Measurements from ENCODE around the gene BCL2. TPM values are rescaled to one million over a fixed set of nuclear protein-coding genes. Genes with fewer than 3 reads are reported as not detected.

Gene BCL2
- total RNA-seq, 1 experiment from 2014 or later: 2.5 TPM

GRCh38 chr18:63306819-63307550 is 12.6 kb downstream of the BCL2 start:
- Histone ChIP-seq H3K79me2 (ENCODE audit: insufficient read depth, low read length) (no peaks in the 10 kb centered on the region), H4K20me1 (ENCODE audit: insufficient read depth) (no peaks in the 10 kb centered on the region), H3K9me3 (ENCODE audit: control insufficient read depth in 1 of 2, insufficient read depth in 1 of 2, low read depth in 1 of 2, low read length in 2 of 2) (no peaks in the 10 kb centered on the region), H3K9ac (ENCODE audit: low read length) (no peak overlapping the region), H3K4me3 (replicated peaks in 1 of 2; ENCODE audit: low read depth in 1 of 2, low read length in 2 of 2) (no peak overlapping the region), H3K27ac (ENCODE audit: low read depth, low read length) (no peak overlapping the region), H3K4me2 (ENCODE audit: low read length) (no peak overlapping the region), H2AFZ (ENCODE audit: low read depth, low read length, poor library complexity, severe bottlenecking) (no peak overlapping the region), H3K9me2 (ENCODE audit: insufficient read depth) (no peaks in the 10 kb centered on the region), H3K27me3 (ENCODE audit: insufficient read depth, low read length) (no peaks in the 10 kb centered on the region), H3K4me1 (ENCODE audit: control insufficient read depth in 1 of 2, insufficient read depth in 2 of 2, low read length in 2 of 2) (no peaks in the 10 kb centered on the region), H3K36me3 (ENCODE audit: control insufficient read depth in 1 of 2, insufficient read depth in 2 of 2, low read length in 2 of 2) (no peaks in the 10 kb centered on the region)
- ChIA-PET POLR2A (no interaction called here), CTCF (interaction anchor here (1.2 kb wide), 1 partner anchor 12 kb away, joined by 3 read pairs; the partner anchor contains the start of gene BCL2), RAD21 (ENCODE audit: low non-redundant PET in 1 of 2, low total read pairs in 2 of 2, uncharacterized antibody in 2 of 2, unreplicated experiment in 2 of 2) (no interaction called here)
- no TSS peak for BruUV-seq (replicated peaks)
- ATAC-seq: no peak
- intact Hi-C loops (cut with micrococcal nuclease): no loop called here
- TF ChIP-seq YY1 (IDR thresholded peaks at IDR 0.05; ENCODE audit: extremely low read depth, insufficient replicate concordance, low read depth, low read length) (no peak), ZNF274 (IDR thresholded peaks at IDR 0.05; ENCODE audit: low read depth, low read length) (no peak), FOSL1 (IDR thresholded peaks at IDR 0.05; ENCODE audit: low read depth) (no peak)
- DNase-seq (ENCODE audit: low read depth, low spot score): no peak

- H3K27ac ChIP-seq (ENCODE audit: low read depth, low read length): no peak overlapping the region
- no peaks in the 10 kb centered on the region for H3K36me3 ChIP-seq (ENCODE audit: control insufficient read depth in 1 of 2, insufficient read depth in 2 of 2, low read length in 2 of 2)
- intact Hi-C loops (cut with micrococcal nuclease): no loop called here
- H3K27me3 ChIP-seq (ENCODE audit: insufficient read depth, low read length): no peaks in the 10 kb centered on the region
- no peak overlapping the region for H3K4me3 ChIP-seq (replicated peaks in 1 of 2; ENCODE audit: low read depth in 1 of 2, low read length in 2 of 2)
- ATAC-seq (no peak), DNase-seq (ENCODE audit: low read depth, low spot score) (no peak)
- no peaks in the 10 kb centered on the region for H3K4me1 ChIP-seq (ENCODE audit: control insufficient read depth in 1 of 2, insufficient read depth in 2 of 2, low read length in 2 of 2)
- no peaks in the 10 kb centered on the region for H3K9me3 ChIP-seq (ENCODE audit: control insufficient read depth in 1 of 2, insufficient read depth in 1 of 2, low read depth in 1 of 2, low read length in 2 of 2)
- no peaks in the 10 kb centered on the region for H3K9me2 ChIP-seq (ENCODE audit: insufficient read depth)
- H3K4me2 ChIP-seq (ENCODE audit: low read length): no peak overlapping the region
- ChIA-PET CTCF (no interaction called here), POLR2A (no interaction called here), RAD21 (ENCODE audit: low non-redundant PET in 1 of 2, low total read pairs in 2 of 2, uncharacterized antibody in 2 of 2, unreplicated experiment in 2 of 2) (no interaction called here)
- no TSS peak for BruUV-seq (replicated peaks)
- no peak overlapping the region for H2AFZ ChIP-seq (ENCODE audit: low read depth, low read length, poor library complexity, severe bottlenecking)
- H4K20me1 ChIP-seq (ENCODE audit: insufficient read depth): no peaks in the 10 kb centered on the region
- H3K9ac ChIP-seq (ENCODE audit: low read length): no peak overlapping the region
- H3K79me2 ChIP-seq (ENCODE audit: insufficient read depth, low read length): no peaks in the 10 kb centered on the region
- TF ChIP-seq EZH2 (IDR thresholded peaks at IDR 0.05): no peak
- TF ChIP-seq CBX3 (IDR thresholded peaks at IDR 0.05; ENCODE audit: low read depth): no peak
- TF ChIP-seq EZH2phosphoT487 (IDR thresholded peaks at IDR 0.05; ENCODE audit: borderline replicate concordance): no peak
- no peak for TF ChIP-seq FOSL1 (IDR thresholded peaks at IDR 0.05; ENCODE audit: low read depth)
- TF ChIP-seq SP1 (IDR thresholded peaks at IDR 0.05; ENCODE audit: low read depth): no peak
- TF ChIP-seq ELF1 (IDR thresholded peaks at IDR 0.05; ENCODE audit: borderline replicate concordance, low read depth): no peak
- TF ChIP-seq SIN3A (IDR thresholded peaks at IDR 0.05; ENCODE audit: low read depth): no peak
- TF ChIP-seq REST (IDR thresholded peaks at IDR 0.05; ENCODE audit: low read depth): no peak
- TF ChIP-seq SRF (IDR thresholded peaks at IDR 0.05; ENCODE audit: low read depth): no peak
- TF ChIP-seq POLR2AphosphoS5 (IDR thresholded peaks at IDR 0.05; ENCODE audit: low read depth, low read length): no peak
- no peak for TF ChIP-seq YY1 (IDR thresholded peaks at IDR 0.05; ENCODE audit: extremely low read depth, insufficient replicate concordance, low read depth, low read length)
- no peak for TF ChIP-seq EGR1 (IDR thresholded peaks at IDR 0.05; ENCODE audit: low read depth)
- no peak for TF ChIP-seq ZBTB33 (IDR thresholded peaks at IDR 0.05; ENCODE audit: extremely low read depth, insufficient replicate concordance, low read length)
These were observed 13.3 kb downstream of the BCL2 start for GRCh38 chr18:63306249-63306648.
